ENCODE data around the gene CTDSPL. TPM values are rescaled to one million over a fixed set of nuclear protein-coding genes. Genes with fewer than 3 reads are reported as not detected.

The CTDSPL gene
- total and polyA plus RNA-seq, 7 donors, result 19.1 to 69.1 (median 46.3) TPM

- Histone ChIP-seq H3K36me3 (peaks cover 10 to 54% (median 20%) of the 10 kb centered on the region in 4 donors), H3K4me1 (no peaks in the 10 kb centered on the region), H3K27me3 (no peaks in the 10 kb centered on the region), H3K27ac (no peak overlapping the region), H3K9me3 (no peaks in the 10 kb centered on the region), H3K4me3 (no peak overlapping the region)
- WGBS, 2 donors, result 63 to 77% methylated on average over 9 of the region's 9 CpGs
- DNase-seq, result no peak
- TF ChIP-seq, protein P1, sequence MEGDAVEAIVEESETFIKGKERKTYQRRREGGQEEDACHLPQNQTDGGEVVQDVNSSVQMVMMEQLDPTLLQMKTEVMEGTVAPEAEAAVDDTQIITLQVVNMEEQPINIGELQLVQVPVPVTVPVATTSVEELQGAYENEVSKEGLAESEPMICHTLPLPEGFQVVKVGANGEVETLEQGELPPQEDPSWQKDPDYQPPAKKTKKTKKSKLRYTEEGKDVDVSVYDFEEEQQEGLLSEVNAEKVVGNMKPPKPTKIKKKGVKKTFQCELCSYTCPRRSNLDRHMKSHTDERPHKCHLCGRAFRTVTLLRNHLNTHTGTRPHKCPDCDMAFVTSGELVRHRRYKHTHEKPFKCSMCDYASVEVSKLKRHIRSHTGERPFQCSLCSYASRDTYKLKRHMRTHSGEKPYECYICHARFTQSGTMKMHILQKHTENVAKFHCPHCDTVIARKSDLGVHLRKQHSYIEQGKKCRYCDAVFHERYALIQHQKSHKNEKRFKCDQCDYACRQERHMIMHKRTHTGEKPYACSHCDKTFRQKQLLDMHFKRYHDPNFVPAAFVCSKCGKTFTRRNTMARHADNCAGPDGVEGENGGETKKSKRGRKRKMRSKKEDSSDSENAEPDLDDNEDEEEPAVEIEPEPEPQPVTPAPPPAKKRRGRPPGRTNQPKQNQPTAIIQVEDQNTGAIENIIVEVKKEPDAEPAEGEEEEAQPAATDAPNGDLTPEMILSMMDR (IDR thresholded peaks at IDR 0.05), result peak; percentile 41 to 63 (median 53)
- TF ChIP-seq POLR2A (IDR thresholded peaks at IDR 0.05), result no peak
- intact Hi-C loops (cut with DNase I), result no loop called here
Measured at GRCh38 chr3:37974121-37975083, 112.7 kb downstream of the CTDSPL start.

DNA sequence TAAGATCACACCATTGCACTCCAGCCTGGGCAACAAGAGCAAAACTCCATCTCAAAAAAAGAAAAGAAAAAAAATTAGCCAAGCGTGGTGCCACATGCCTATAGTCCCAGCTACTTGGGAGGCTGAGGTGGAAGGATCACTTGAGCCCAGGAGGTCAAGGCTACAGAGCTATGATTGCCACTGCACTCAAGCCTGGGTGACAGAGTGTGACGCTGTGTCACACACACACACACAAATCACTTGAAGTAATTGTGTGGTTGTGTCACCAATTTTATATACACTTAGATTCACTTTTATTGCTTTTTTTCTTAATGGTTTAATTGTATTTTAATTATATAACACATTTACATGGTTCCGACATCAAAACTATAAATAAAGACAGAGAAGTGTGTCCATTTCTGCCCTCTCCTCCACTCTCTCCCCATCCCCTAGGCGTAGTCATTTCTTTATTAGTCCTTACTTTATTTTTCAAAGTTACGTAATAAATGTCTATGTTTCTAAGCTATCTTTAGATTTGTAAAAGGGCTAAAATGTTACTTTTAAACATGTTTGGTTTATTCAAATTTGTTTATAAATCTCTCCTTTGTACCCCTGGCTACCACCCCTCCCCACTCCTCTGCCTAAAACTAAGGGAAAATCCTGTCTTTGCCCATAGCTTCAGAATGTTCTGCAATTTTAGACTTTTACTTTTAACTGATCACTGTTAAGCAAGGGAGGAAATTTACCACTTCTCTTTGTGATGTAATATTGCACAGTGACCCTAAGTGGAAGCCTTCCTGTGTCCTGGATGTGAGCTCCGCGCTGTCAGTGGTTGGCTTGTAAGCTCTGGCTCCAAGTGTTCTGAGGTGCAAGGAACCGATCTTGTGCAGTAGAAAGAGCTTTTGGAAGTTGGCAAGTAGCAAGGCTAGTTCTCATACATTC, 118.1 kb downstream of the CTDSPL start:
- DNase-seq, result no peak
- H3K9me3 ChIP-seq, result no peaks in the 10 kb centered on the region
- H3K27ac ChIP-seq, result no peak overlapping the region
- H3K4me1 ChIP-seq, result no peaks in the 10 kb centered on the region
- intact Hi-C loops (cut with DNase I), result no loop called here
- WGBS, 2 donors, result 92% methylated on average over 8 of the region's 8 CpGs
- H3K4me3 ChIP-seq, result no peak overlapping the region
- H3K27me3 ChIP-seq, result no peaks in the 10 kb centered on the region
- no peak for TF ChIP-seq EP300 (IDR thresholded peaks at IDR 0.05)
- no peak for TF ChIP-seq POLR2AphosphoS5 (IDR thresholded peaks at IDR 0.05)
- TF ChIP-seq, protein P1 (IDR thresholded peaks at IDR 0.05), result no peak
- TF ChIP-seq POLR2A (IDR thresholded peaks at IDR 0.05), result no peak
- H3K36me3 ChIP-seq, result peaks cover 4 to 72% (median 24%) of the 10 kb centered on the region in 4 donors

DNA sequence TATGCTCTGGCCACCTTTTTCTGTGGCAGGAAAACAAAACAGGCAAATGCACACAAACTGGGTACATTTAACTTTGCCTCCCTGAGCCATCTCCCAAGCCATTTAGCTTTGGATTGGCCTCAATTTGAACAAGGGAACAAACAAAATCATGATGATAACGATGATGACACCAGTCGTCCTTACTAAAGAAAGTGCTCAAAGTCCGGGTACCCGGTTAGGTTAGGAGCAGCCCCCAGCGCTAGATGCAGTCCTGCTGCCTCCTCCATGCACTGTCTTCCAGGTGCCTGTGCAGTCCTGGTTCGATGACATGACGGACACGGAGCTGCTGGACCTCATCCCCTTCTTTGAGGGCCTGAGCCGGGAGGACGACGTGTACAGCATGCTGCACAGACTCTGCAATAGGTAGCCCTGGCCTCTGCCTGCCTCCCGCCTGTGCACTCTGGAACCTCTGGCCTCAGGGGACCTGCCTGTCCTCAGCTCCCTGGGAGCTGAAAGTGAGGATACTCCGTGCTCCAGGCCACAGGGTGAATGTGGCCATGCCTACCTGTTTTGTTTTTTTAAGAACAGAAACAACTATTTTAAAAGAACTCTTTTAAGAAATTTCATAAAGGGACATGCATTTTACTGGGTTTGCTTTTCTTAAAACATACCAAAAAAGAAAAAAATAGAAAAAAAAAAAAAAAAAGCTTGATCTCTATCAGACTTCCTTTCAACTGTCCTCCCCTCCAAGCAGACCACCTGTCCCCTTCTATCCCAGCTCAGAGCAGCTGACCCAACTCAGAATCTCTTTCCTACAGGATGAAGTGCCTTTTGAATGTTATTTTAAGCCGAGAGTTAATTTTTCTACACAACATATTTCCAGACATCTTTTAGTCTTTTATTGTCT, 119.0 kb downstream of the CTDSPL start:
- 86 to 90% methylated on average over 14 of the region's 14 CpGs for WGBS, 2 donors
- no peaks in the 10 kb centered on the region for H3K27me3 ChIP-seq
- DNase-seq, result no peak
- intact Hi-C loops (cut with DNase I), result no loop called here
- H3K4me3 ChIP-seq, result no peak overlapping the region
- no peak for TF ChIP-seq EP300 (IDR thresholded peaks at IDR 0.05)
- TF ChIP-seq, protein P1 (IDR thresholded peaks at IDR 0.05), result no peak
- no peak for TF ChIP-seq POLR2A (IDR thresholded peaks at IDR 0.05)
- no peak for TF ChIP-seq POLR2AphosphoS5 (IDR thresholded peaks at IDR 0.05)
- H3K4me1 ChIP-seq, result no peaks in the 10 kb centered on the region
- no peak overlapping the region for H3K27ac ChIP-seq
- H3K9me3 ChIP-seq, result no peaks in the 10 kb centered on the region
- H3K36me3 ChIP-seq, result peaks cover 4 to 69% (median 23%) of the 10 kb centered on the region in 4 donors

- H3K9me3 ChIP-seq, result no peaks in the 10 kb centered on the region
- no peak for DNase-seq
- H3K36me3 ChIP-seq, result peaks cover 4 to 63% (median 17%) of the 10 kb centered on the region in 4 donors
- no peaks in the 10 kb centered on the region for H3K27me3 ChIP-seq
- TF ChIP-seq POLR2AphosphoS5 (IDR thresholded peaks at IDR 0.05), result no peak
- TF ChIP-seq, protein P1 (IDR thresholded peaks at IDR 0.05), result no peak
- no peak for TF ChIP-seq EP300 (IDR thresholded peaks at IDR 0.05)
- no peak for TF ChIP-seq POLR2A (IDR thresholded peaks at IDR 0.05)
- H3K4me1 ChIP-seq, result no peaks in the 10 kb centered on the region
- WGBS, 2 donors, result 89 to 96% methylated on average over 2 of the region's 2 CpGs
- intact Hi-C loops (cut with DNase I), result no loop called here
- no peak overlapping the region for H3K27ac ChIP-seq
- H3K4me3 ChIP-seq, result no peak overlapping the region
Measured at GRCh38 chr3:37981348-37981664, 119.6 kb downstream of the CTDSPL start.

All from sigmoid colon (tissue), 7 donors.